ENCODE data around the gene MAST4. TPM values are rescaled to one million over a fixed set of nuclear protein-coding genes. Genes with fewer than 3 reads are reported as not detected.
"Not testable (repeated sequence)": the region's sequence is repeated elsewhere in the genome, so short reads cannot be mapped to it uniquely, and the experiment has no call there.

The MAST4 gene
- total and polyA plus RNA-seq, 8 donors: 5.9 to 29.7 (median 10.0) TPM

GRCh38 chr5:66820630-66821207 lies 224.5 kb downstream of the MAST4 start:
- TF ChIP-seq CTCF (IDR thresholded peaks at IDR 0.05): no peak
- 87 to 90% methylated on average over 5 of the region's 5 CpGs for whole genome bisulfite sequencing, 2 donors
- FAIRE-seq (no peak), ATAC-seq (no peak), DNase-seq (no peak)
- Histone ChIP-seq H3K27ac (no peak overlapping the region), H3K9me3 (no peaks in the 10 kb centered on the region), H3K4me1 (no peaks in the 10 kb centered on the region), H3K4me3 (no peak overlapping the region), H3K36me3 (no peaks in the 10 kb centered on the region), H3K27me3 (no peaks in the 10 kb centered on the region)
- intact Hi-C loops (cut with DNase I): no loop called here

GRCh38 chr5:66821688-66822429 lies 225.7 kb downstream of the MAST4 start:
- 84% methylated on average over 4 of the region's 4 CpGs for WGBS, 2 donors

GRCh38 chr5:66822906-66823305 lies 226.7 kb downstream of the MAST4 start:
- H3K4me3 ChIP-seq; H3K36me3 ChIP-seq; H3K27ac ChIP-seq; DNase-seq; H3K27me3 ChIP-seq; FAIRE-seq; H3K9me3 ChIP-seq; intact Hi-C loops (cut with DNase I); ATAC-seq; H3K4me1 ChIP-seq: not testable (repeated sequence)
- WGBS, 2 donors: 79 to 80% methylated on average over 2 of the region's 2 CpGs

More at GRCh38 chr5:66821688-66822429, 225.7 kb downstream of the MAST4 start:
- Histone ChIP-seq H3K4me3 (no peak overlapping the region), H3K27ac (no peak overlapping the region), H3K36me3 (no peaks in the 10 kb centered on the region), H3K4me1 (no peaks in the 10 kb centered on the region), H3K9me3 (no peaks in the 10 kb centered on the region), H3K27me3 (no peaks in the 10 kb centered on the region)
- intact Hi-C loops (cut with DNase I): no loop called here
- no peak for TF ChIP-seq CTCF (IDR thresholded peaks at IDR 0.05)
- FAIRE-seq: no peak
- no peak for DNase-seq
- ATAC-seq: peak in 2 of 4 donors; percentile 43 to 54

- FAIRE-seq (no peak), ATAC-seq (no peak), DNase-seq (no peak)
- no peaks in the 10 kb centered on the region for H3K27me3 ChIP-seq
- H3K4me3 ChIP-seq: no peak overlapping the region
- TF ChIP-seq CTCF (IDR thresholded peaks at IDR 0.05): no peak
- H3K27ac ChIP-seq: no peak overlapping the region
- WGBS, 2 donors: 93 to 96% methylated on average over 4 of the region's 4 CpGs
- H3K9me3 ChIP-seq: no peaks in the 10 kb centered on the region
- no peaks in the 10 kb centered on the region for H3K4me1 ChIP-seq
- no peaks in the 10 kb centered on the region for H3K36me3 ChIP-seq
- intact Hi-C loops (cut with DNase I): no loop called here
These were observed 228.3 kb downstream of the MAST4 start for GRCh38 chr5:66824476-66824875.

- DNase-seq (no peak), ATAC-seq (no peak), FAIRE-seq (no peak)
- Histone ChIP-seq H3K36me3 (no peaks in the 10 kb centered on the region), H3K4me1 (peaks cover 0 to 3% (median 0%) of the 10 kb centered on the region in 3 donors), H3K9me3 (no peaks in the 10 kb centered on the region), H3K27ac (no peak overlapping the region), H3K4me3 (no peak overlapping the region), H3K27me3 (no peaks in the 10 kb centered on the region)
- 76 to 83% methylated on average over 7 of the region's 7 CpGs for WGBS, 2 donors
- no peak for TF ChIP-seq CTCF (IDR thresholded peaks at IDR 0.05)
- intact Hi-C loops (cut with DNase I): no loop called here
These were observed 230.1 kb downstream of the MAST4 start for GRCh38 chr5:66826263-66826662.

Data from pancreas (tissue), 10 donors.